GM19099 (cell line): ENCODE data around the gene KRT13.

Experiments
- POLR2A ChIP-seq: IDR thresholded peaks from 3 replicates; pipeline ENCODE4 v1.6.1; 2011; ENCODE audit warnings: low read depth; ENCODE audit not compliant: insufficient read length; ENCODE audit errors: extremely low read depth

KRT13 gene

DNA sequence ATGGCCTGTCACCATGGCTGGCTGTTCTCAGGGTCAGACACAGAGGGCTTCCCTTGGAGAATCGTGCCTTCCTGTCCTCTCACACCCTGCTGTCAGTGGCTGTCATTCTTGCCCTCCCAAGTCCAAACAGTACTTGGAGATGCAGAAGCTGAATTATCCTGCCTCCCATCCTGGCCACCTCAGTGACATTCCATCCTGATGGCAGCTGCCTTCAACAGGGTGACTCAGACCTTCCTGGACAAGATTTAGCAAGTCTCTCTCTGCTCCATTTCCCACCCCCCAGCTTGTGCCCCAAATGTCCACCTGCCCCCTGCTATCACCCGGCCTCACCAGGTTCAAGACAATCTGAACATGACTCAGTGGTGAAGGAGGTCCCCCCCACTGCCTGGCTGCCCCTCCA is 10.9 kb downstream of the KRT13 start:
- no peak for TF ChIP-seq POLR2A

DNA sequence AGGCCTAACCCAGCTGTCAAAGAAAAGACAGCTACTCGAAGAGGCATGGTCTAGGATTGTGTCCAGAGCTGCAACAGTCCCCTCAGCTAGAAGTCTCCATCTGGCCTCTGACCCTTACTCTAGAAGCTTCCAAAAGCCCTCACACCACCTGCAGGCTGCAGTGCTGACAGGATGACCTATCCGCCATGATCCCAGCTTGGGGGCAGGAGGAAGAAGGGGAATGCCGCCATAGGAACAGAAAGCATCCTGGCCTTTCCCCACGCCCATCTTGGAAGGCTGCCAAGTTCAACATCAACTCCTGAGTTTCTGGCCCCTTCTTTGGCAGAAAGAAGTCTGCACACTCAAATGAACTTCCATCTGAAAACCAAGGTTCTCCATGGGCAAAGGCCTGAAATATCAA is 12.6 kb downstream of the KRT13 start:
- TF ChIP-seq POLR2A, result no peak

DNA sequence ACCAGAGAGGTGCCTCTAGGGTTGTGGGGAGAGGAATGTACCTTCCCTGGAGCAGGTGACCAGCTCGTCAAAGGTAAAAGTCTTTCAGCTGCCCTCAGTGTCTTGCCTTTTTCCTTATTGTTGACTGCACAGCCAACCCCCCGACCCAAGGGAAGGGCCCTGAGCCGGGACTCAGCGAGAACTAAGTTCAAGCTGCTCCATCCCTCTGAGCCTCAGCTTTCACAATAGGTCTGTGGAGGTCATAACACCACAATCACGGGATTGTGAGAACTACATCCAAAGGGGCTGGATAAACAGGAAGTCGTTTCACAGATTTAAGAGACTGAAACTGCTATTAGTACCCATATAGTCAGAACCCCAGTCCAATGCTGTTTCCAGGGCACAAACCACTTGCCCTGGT is 13.1 kb downstream of the KRT13 start:
- no peak for TF ChIP-seq POLR2A

DNA sequence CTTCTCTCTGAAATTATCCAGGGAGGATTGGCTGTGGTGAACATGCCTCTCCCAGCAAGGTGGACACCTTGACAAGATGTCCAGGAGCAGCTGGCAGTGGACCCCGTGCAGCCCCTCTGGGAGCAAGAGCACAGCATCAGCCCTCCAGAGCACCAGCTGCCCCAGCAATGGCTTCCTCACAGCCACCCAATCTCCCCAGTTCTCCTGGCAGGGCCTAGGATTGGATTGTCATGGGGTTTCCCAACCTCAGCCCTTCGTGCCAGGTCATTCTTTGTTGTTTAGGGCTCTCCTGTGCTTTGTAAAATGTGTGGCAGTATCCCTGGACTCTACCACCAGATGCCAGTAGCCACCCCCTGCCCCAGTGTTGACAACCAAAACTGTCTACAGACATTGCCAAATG is 13.9 kb downstream of the KRT13 start:
- TF ChIP-seq POLR2A, result no peak

DNA sequence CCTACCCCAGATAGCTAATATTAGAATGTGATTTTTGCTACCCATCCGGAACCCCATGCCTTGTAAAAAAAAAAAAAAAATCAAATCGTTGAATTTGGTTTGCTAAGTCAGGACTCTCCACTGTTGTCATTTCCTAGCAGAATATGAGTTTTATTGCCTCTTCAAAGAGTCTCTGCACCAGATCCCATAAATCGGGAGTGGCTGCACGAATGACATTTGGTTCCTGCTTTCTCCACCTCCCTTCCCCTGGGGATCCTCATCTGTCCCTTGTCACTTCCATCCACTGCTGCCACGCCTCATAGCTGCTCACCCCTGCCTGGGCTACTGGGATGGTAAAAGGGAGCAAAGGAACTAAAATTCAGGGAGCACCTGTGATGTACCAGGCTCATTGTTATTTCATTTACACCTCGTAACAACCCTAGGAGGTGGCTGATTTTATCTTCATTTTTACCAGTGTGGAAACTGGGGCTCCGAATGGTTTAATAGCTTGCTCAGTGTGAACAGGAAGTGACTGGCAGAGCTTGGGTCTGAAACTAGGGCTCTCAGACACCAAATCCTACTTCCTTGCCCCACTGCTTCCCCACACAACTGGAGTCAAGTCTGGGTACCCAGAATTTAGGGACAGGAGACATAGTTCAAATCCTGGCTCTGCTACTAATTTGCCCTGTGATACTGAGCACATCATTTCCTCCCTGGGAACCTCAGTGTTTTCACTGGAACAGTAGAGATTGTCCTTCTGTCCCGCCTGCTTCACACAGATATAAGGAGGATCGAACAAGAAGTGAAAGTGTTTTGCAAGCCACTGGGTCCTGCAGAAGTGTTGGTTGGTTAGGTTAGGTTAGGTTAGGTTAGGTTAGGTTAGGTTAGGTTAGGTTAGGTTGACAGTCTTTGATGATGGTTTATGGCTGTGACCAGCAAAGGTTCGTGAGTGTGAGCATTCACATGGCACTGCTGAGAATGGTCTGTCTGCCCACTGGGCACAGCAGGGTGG is 15.1 kb downstream of the KRT13 start:
- no peak for TF ChIP-seq POLR2A

DNA sequence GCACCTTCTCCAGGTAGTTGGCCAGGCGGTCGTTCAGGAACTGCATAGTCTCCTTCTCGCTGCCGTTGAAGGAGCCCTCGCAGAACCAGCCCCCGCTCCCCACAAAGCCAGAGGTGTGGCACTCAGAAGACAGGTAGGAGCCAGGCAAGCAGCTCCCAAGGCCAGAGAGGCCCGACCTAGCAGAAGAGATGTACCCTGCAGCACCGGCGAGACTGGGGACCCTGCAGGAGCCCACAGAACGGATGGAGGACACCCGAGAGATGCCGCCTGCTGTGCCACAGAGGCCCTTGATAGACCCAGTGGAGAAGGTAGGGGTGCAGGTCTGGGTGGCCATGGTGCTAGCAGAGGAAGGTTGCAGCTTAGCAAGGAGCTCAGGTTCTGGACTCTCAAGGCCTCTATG is 15.9 kb downstream of the KRT13 start, which contains the start of gene KRT36:
Gene KRT36 (minus strand): TSS at position 380 of the 400 bp plus-strand sequence. CDS start 46 bp downstream, at position 334.
- no peak for TF ChIP-seq POLR2A

DNA sequence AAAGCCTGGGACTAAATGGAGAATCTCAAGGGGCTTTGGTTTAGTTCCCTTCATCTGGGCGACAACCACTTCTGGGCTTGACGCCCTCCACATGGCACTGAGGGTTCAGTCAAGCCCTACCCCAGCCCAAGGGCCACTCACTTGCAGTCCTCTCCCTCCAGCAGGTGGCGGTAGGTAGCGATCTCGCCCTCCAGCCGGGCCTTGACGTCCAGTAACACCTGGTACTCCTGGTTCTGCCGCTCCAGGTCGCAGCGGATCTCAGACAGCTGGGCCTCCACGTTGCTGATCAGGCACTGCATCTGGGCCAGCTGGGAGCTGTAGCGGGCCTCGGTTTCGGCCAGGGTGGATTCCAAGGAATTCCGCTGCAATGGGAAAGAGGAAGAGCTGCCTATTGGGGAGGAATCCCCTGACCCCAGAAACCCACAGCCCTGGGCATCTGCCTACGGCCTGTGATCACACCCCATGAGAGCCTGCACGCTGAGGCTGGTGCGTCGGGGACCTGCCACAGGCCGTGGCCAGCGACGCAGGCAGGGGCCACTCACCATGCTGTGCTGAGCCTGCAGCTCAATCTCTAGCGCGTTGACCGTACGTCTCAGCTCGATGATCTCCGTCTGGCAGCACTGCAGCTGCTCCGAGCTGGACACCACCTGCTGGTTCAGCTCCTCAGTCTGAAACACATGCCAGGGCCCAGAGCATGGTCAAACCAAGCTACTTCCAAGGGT is 18.4 kb downstream of the KRT13 start:
- no peak for TF ChIP-seq POLR2A

DNA sequence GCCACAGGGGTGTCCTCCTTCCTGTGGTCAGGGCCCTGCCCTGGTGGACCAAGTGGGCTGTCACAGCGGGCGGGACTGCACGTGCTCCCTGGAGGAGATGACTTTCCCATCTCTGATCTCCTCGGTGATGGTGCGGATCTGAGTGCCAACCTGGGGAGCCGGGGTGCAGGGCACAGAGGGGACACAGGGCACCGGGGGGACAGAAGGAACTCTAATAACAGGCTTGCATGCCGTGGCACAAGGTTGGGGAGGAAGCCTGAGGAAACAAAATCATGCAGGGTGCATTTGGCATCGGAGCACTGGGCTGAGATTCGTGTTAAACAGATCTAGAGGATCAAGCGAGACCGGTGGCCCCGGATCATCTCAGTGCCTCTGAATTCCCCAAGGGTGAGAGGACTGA is 19.1 kb downstream of the KRT13 start:
- no peak for TF ChIP-seq POLR2A

DNA sequence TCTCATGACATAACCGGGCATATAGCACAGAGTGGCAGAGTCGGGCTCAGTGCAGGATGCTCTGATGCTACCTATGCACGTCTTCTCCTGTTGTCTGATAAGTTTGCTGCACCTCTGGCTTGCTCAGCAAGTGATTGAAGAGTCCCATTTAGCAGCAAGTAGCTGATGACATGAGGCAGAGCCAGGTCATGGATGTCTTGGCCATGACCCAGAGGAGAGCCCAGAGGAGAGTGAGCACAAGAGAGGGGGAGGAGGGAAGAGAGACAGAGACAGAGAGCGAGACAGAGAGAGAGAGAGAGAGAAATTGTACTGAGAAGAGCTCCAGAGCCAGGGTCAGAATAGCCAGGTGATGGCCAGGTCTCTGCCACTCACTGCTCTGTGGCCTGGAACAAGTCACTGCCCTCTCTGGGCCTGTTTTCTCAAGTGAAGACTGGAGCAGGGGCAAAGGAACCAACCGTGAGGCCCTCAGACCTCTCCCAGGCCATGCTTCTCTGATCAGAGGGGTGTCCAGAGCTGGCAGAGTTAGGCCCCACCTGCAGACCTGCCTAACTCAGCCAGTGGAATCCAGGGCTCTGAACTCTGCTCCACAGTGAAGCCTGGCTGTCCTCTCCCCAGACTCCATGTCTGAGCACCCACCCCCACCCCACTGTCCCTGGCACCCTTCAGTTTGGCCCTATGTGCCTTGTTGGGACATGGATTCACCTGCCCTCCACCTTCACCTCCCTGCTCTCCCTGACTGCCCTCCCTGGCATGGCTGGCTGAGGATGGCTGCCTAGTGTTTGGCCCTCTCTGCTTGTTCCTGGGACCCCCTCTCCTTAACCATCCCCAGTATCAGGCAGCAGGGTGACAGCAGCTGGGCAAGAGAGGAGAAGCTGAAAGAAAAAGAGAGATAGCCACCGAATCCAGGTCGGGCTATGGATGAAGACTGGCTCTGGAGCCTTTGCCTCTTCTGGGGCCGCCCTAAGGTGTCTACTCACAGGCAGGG is 20.2 kb downstream of the KRT13 start:
- TF ChIP-seq POLR2A, result no peak

DNA sequence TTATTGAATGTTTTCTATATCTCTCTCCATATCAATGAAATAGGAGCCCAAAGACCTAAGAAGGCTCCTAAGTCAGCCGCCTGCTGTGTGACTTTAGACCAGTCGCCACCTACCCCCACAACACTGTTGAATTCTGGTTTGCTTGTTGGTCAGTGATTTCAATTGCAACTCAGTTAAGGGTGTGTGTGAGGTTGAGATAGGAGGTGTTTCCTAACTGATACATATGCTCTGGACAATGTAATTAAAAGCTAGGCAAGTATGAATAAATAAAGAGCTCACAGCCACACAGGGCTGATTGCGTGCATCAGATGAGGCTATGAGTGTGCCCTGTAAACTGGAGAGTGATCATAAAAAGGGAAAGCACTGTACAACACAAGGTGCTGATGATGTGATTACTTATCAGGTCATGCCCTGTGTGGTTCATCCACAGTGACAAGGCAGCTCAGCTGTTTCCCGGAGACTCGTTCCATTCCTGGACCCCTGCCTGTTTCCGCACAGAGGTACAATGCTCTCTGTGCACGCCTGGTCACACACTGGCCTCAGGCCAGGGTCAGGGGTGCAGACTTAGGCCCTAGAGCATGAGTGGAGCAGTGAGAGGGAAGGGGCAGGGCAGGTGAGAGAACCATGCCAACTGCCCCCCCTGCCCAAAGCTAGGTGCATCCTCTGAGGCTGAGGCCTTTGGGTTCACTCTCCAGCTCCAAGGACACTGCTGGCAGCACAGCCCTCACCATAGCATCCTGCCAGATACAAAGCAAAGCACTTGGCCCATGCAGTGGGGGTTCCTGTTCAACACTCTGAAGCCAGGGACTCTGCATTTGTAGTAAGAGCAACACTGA is 21.2 kb downstream of the KRT13 start:
- TF ChIP-seq POLR2A, result no peak

DNA sequence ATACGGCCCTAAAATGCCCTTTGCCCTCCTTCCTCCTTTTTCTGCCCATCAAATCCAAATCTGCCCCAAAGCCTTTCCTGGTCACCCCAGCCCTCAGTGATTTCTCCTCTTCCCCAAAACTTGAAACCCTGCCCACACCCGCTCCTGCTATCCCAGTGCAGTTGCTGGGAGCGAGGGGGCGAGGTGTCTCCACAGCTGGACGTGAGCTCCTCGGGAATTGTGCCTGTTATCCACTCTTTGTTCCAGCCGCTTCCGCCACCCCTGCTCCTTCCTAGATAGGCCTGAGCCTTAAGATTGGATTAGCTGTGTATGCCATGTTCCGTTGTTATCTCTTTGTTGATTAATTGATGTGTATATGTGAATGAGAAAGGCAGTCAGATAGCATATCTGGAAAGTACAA is 21.9 kb downstream of the KRT13 start:
- TF ChIP-seq POLR2A, result no peak

DNA sequence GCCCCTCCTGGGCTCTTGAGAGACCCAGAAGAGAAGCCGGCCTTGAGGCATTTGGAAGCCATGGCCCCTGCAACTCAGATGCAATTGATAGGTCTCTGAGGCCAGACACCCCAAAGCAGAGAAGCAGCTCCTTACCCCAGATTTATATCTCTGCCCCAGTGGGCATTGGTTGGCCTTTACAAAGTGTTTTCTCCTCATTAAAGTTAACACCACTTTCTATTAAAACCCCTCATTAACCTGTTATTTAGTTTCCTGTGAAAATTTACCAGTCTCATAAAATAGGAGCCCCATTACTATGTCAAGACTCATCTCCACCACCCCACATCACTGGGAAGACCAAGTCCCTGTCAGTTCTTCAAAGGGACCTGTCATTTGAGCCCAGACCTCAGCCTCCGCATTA is 24.4 kb downstream of the KRT13 start, which contains the start of gene KRT35:
Gene KRT35 (minus strand): TSS at position 116 of the 400 bp plus-strand sequence. CDS start 54 bp downstream, at position 62.
- TF ChIP-seq POLR2A, result no peak

DNA sequence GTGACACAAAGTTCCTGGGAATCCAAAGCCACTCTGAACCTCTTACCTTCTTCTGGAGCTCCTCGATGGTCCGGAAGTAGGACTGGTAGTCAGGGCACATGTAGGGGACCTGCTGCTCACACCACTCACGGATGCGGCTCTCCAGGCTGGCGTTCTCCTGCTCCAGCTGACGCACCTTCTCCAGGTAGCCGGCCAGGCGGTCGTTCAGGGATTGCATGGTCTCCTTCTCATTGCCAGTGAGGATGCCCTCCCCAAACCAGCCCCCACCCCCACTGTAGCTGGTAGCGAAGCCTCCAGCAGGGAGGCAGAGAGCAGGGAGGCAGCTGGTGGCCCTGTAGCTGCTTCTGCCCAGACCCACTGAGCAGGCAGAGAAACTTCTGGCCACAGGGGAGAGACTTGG is 24.8 kb downstream of the KRT13 start:
- no peak for TF ChIP-seq POLR2A

DNA sequence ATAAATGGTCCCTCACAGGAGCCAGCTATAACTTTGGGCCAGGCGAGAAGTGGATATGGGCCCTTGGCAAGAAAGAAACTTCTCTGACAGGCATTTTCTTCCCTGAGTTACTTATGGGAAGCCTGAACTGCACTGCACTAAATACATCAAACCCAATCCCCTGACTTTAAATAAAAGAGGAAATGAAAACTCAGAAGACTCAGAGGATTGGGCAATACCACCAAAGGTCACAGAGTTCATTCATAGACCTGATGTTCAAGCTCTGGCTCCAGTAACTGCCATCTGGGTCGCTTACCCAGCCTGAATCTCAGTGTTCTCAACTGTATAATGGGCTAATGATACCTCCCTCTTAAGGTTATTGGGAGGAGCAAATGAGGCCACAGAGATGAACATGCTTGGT is 25.3 kb downstream of the KRT13 start:
- no peak for TF ChIP-seq POLR2A
